OCI-LY7 (cell line): ENCODE data around the gene POFUT1. TPM values are rescaled to one million over a fixed set of nuclear protein-coding genes. Genes with fewer than 3 reads are reported as not detected.

Source experiments
- BruUV-seq: library from RNA; stranded (reverse); fragments of 400-500 nt; replicated peaks from 2 replicates; lab custom pipeline; 2021; lab: Mats Ljungman, UMichigan
- CTCF ChIA-PET: fragments of 300-600 bp; sonication (Branson Sonifier 250); formaldehyde crosslinking; loops from one replicate; lab custom pipeline; 2022; ENCODE audit warnings: antibody characterized with exemption; ENCODE audit not compliant: unreplicated experiment; lab: Charles Lee
- POLR2A ChIA-PET: fragments of 300-600 bp; sonication (Branson Sonifier 250); formaldehyde crosslinking; loops from one replicate; lab custom pipeline; 2022; ENCODE audit warnings: antibody characterized with exemption; lab: Charles Lee
- DNase-seq: peaks from one replicate; pipeline ENCODE4 v3.0.0-alpha.2; 2015; ENCODE audit warnings: low spot score
- H2AFZ ChIP-seq: fragments of 200-600 bp; sonication (generic), shearing (Covaris generic); 2 replicates; pipeline ENCODE4 v1.6.1; 2014; ENCODE audit warnings: mild to moderate bottlenecking, antibody characterized with exemption, low read length, moderate library complexity
- H3K27ac ChIP-seq: fragments of 200-600 bp; sonication (generic); 2 replicates; pipeline ENCODE4 v1.5.1; 2014; ENCODE audit warnings: mixed run types, low read depth, mild to moderate bottlenecking, moderate library complexity, low read length, inconsistent platforms; ENCODE audit not compliant: poor library complexity, severe bottlenecking
- H3K36me3 ChIP-seq: fragments of 200-600 bp; sonication (generic); 2 replicates; pipeline ENCODE4 v1.6.1; 2014; ENCODE audit warnings: mild to moderate bottlenecking, antibody characterized with exemption, low read length, moderate library complexity, mixed read lengths; ENCODE audit not compliant: insufficient read depth
- H3K4me1 ChIP-seq: fragments of 200-600 bp; sonication (generic); 2 replicates; pipeline ENCODE4 v1.5.1; 2014; ENCODE audit warnings: mild to moderate bottlenecking, low read length; ENCODE audit not compliant: insufficient read depth, poor library complexity, severe bottlenecking
- H3K4me2 ChIP-seq: fragments of 200-600 bp; sonication (generic); 2 replicates; pipeline ENCODE4 v1.6.1; 2014; ENCODE audit warnings: mild to moderate bottlenecking, low read length
- H3K4me3 ChIP-seq: fragments of 200-600 bp; sonication (generic); 2 replicates; pipeline ENCODE4 v1.5.1; 2014; ENCODE audit warnings: mild to moderate bottlenecking, low read depth, low read length; ENCODE audit not compliant: poor library complexity, severe bottlenecking
- H3K79me2 ChIP-seq: fragments of 200-600 bp; sonication (generic); 2 replicates; pipeline ENCODE4 v1.6.1; 2016; ENCODE audit warnings: low read depth, mild to moderate bottlenecking, low read length, moderate library complexity, mixed read lengths; ENCODE audit not compliant: insufficient read depth
- H3K9me2 ChIP-seq: fragments of 200-600 bp; sonication (generic); 2 replicates; pipeline ENCODE4 v1.6.1; 2016; ENCODE audit warnings: mild to moderate bottlenecking, low read length, mixed read lengths; ENCODE audit not compliant: insufficient read depth
- H3K9me3 ChIP-seq: fragments of 200-600 bp; sonication (generic); 2 replicates; pipeline ENCODE4 v1.6.1; 2014; ENCODE audit warnings: mild to moderate bottlenecking, mixed run types, low read length, mixed read lengths
- H4K20me1 ChIP-seq: fragments of 200-600 bp; sonication (generic); 2 replicates; pipeline ENCODE4 v1.6.1; 2014; ENCODE audit warnings: mild to moderate bottlenecking, antibody characterized with exemption, low read length, moderate library complexity, mixed read lengths; ENCODE audit not compliant: insufficient read depth
- EZH2phosphoT487 ChIP-seq: fragments of 200-600 bp; sonication (generic); IDR thresholded peaks from 2 replicates; pipeline ENCODE4 v1.6.1; 2018; ENCODE audit warnings: low read depth, borderline replicate concordance, mild to moderate bottlenecking, mixed run types, antibody characterized with exemption, low read length, moderate library complexity, mixed read lengths
- intact Hi-C: fragments of 100-400 bp; cut with micrococcal nuclease; formaldehyde crosslinking; loops from one replicate; pipeline ENCODE4 v1.10.0; 2022; ENCODE audit not compliant: unreplicated experiment
- total RNA-seq, 2 experiments: library from RNA; depleted of rRNA in 1 of 2; stranded (reverse); fragments of >200 nt in 1 of 2; shearing (Covaris generic) in 1 of 2; gene quantifications; 2 replicates each; pipeline ENCODE4 v1.2.3, GENCODE V29; 2014 to 2022
- TF ChIP-seq, protein P1 (sequence below): fragments of 200-600 bp; sonication (generic); conservative IDR thresholded peaks from 2 replicates; pipeline ENCODE4 v1.5.1; 2014; ENCODE audit warnings: mild to moderate bottlenecking, antibody characterized with exemption, low read length, moderate library complexity, mixed read lengths

Gene POFUT1
- total RNA-seq, 2 experiments from 2014 or later, result 21.4 to 33.1 TPM

DNA sequence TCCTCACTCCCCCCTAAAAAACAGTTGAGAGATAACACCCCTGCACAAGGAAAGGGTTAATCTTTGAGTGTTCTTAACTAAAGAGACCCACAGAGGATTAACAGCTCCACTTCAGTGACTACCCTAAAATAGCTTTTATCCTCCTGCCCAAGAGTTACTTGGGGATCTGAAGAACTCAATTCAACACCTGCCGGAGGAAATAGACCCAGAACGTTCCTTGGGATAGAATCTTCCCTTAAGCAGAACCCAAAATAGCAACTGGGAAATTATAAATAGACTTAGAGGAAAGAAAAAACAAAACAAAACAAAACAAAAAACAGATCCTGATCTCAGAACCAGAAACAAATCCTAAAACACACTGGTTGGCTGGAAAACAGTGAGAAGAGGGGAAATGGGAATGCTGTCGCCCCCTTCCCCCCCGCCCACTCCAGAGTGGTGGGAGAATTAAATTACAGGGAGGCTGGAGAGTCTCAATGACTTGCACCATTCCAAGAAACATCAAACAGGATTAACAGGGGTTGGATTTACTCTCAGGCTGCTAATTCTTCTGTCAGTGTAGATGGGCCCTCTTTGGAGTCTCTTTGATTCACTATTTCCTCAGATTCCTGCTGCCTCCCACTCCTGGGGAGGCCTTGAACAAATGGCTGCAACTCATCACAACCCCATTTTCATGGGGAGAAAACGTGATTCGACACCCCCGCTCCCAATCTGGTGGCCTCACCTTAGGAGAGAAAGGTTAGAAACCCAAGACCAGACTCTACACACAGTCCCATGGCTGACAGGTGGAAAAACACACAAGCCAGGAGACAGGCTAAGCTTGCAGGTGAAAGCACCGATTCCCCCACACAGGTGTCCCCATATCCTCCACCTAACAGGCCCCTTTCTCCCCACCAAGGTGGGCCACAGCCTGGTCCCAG is 1.6 kb upstream of the POFUT1 start:
- ChIA-PET POLR2A (interaction anchor here (1.4 to 1.7 kb wide), 3 partner anchors 80 to 153 kb away, joined by 4 to 7 read pairs (median 5); no protein-coding TSS in a partner anchor), CTCF (no interaction called here)
- peaks cover 28% of the 10 kb centered on the region; the same call in 1 of the 2 replicates for H4K20me1 ChIP-seq
- peak overlapping the region; percentile 100 for H3K4me2 ChIP-seq
- peaks cover 41% of the 10 kb centered on the region for H3K4me1 ChIP-seq
- BruUV-seq, result no TSS peak
- H3K36me3 ChIP-seq, result peaks cover 62% of the 10 kb centered on the region
- peak; percentile 31 for DNase-seq
- TF ChIP-seq EZH2phosphoT487, result no peak
- TF ChIP-seq, protein P1, sequence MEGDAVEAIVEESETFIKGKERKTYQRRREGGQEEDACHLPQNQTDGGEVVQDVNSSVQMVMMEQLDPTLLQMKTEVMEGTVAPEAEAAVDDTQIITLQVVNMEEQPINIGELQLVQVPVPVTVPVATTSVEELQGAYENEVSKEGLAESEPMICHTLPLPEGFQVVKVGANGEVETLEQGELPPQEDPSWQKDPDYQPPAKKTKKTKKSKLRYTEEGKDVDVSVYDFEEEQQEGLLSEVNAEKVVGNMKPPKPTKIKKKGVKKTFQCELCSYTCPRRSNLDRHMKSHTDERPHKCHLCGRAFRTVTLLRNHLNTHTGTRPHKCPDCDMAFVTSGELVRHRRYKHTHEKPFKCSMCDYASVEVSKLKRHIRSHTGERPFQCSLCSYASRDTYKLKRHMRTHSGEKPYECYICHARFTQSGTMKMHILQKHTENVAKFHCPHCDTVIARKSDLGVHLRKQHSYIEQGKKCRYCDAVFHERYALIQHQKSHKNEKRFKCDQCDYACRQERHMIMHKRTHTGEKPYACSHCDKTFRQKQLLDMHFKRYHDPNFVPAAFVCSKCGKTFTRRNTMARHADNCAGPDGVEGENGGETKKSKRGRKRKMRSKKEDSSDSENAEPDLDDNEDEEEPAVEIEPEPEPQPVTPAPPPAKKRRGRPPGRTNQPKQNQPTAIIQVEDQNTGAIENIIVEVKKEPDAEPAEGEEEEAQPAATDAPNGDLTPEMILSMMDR, result no peak
- H3K4me3 ChIP-seq, result peak overlapping the region; percentile 93
- peak overlapping the region; percentile 62 for H3K27ac ChIP-seq
- H2AFZ ChIP-seq, result no peak overlapping the region
- peaks cover 84% of the 10 kb centered on the region for H3K79me2 ChIP-seq
- no peaks in the 10 kb centered on the region for H3K9me2 ChIP-seq
- intact Hi-C loops, result loop anchor here (2.0 kb wide), 1 partner anchor 79 kb away; no protein-coding TSS in a partner anchor
- H3K9me3 ChIP-seq, result no peaks in the 10 kb centered on the region

DNA sequence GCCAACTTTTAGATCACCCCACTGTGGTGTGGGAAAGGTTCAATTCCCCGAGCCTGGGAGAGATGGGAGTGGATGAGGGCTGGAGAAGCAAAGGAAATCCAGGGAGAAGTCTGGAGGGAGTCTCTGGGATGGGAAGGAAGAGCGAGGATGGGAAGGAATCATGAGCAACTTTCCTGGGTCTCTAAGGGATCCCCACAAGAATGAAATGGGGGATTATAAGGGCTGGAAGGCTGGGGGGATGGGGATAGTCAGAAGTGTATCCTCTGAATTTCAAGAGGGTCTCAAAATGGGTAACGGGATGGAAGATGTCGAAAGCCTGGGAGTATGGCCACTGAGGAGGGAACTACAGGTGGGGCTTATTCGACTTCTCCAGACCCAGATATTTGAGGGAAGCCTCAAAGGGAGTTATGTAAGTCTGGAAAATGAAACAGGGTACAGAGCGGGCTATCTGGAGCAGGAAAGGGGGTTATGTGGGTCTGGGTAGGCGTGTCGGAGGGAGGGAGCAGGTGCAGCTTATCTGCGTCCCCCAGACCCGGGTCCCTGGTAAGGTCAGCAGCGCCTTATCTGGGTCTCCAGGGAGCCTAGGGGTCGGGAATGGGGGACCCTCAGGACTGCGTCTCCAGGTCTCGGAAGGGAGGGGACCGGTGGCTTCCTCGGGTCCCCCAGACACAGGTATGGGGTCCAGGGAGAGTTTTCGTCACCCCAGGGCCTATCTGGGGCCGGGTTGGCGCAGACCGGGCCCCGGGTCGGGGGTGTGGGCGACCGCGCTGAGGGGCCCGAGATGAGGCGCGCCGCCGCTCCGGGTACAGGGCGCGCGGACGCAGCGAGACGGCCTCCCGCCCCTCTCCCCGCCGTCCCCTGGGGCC is 687 bp upstream of the POFUT1 start:
- Histone ChIP-seq H3K4me1 (peaks cover 41% of the 10 kb centered on the region), H3K36me3 (peaks cover 61% of the 10 kb centered on the region), H3K9me2 (no peaks in the 10 kb centered on the region), H3K4me3 (peak overlapping the region; percentile 93), H2AFZ (peak overlapping the region; percentile 46; the same call in 1 of the 2 replicates), H3K27ac (peak overlapping the region; percentile 62), H3K9me3 (no peaks in the 10 kb centered on the region), H3K4me2 (peak overlapping the region; percentile 100), H4K20me1 (peaks cover 28% of the 10 kb centered on the region; the same call in 1 of the 2 replicates), H3K79me2 (peaks cover 75% of the 10 kb centered on the region)
- peak; percentile 41 for DNase-seq
- intact Hi-C loops, result loop anchor here (2.0 kb wide), 1 partner anchor 78 kb away; no protein-coding TSS in a partner anchor
- no TSS peak for BruUV-seq
- CTCF ChIA-PET, result no interaction called here
- POLR2A ChIA-PET, result interaction anchor here (0.6 kb wide), 1 partner anchor 350 kb away, joined by 3 read pairs; no protein-coding TSS in a partner anchor
- TF ChIP-seq, protein P1, result no peak
- no peak for TF ChIP-seq EZH2phosphoT487
